Vagina (tissue), 2 donors: Measurements from ENCODE around the gene KISS1R. TPM values are rescaled to one million over a fixed set of nuclear protein-coding genes. Genes with fewer than 3 reads are reported as not detected.

Experiments used
- DNase-seq, 2 donors: peaks; one replicate each; pipeline ENCODE4 v3.0.0-alpha.2; 2017; ENCODE audit errors: extremely low spot score in 2 of 2
- H3K27ac ChIP-seq: fragments of 200-600 bp; sonication (generic); one replicate; pipeline ENCODE4 v1.5.1; 2019
- H3K27me3 ChIP-seq: fragments of 200-600 bp; sonication (generic); one replicate; pipeline ENCODE4 v1.5.1; 2019
- H3K36me3 ChIP-seq, 2 donors: fragments of 200-600 bp; sonication (generic); one replicate each; pipeline ENCODE4 v1.5.1; 2017 to 2019
- H3K4me1 ChIP-seq: fragments of 200-600 bp; sonication (generic); one replicate; pipeline ENCODE4 v1.5.1; 2019
- H3K4me3 ChIP-seq, 2 donors: fragments of 200-600 bp; sonication (generic); 1 replicate in 1 of 2; 2 replicates in 1 of 2; pipeline ENCODE4 v1.5.1; 2016 to 2019
- H3K9me3 ChIP-seq: fragments of 200-600 bp; sonication (generic); one replicate; pipeline ENCODE4 v1.5.1; 2019
- CTCF ChIP-seq, 3 experiments: fragments of 450-650 bp in 2 of 3; fragments of 200-600 bp in 1 of 3; sonication (generic) in 1 of 3; IDR thresholded peaks; one replicate each; pipeline ENCODE4 v1.5.1; 2017 to 2019; ENCODE audit warnings: antibody characterized with exemption in 3 of 3, mild to moderate bottlenecking in 2 of 3, moderate library complexity in 2 of 3
- POLR2A ChIP-seq, 2 donors: fragments of 450-650 bp; IDR thresholded peaks; one replicate each; pipeline ENCODE4 v1.6.1; 2017; ENCODE audit warnings: antibody characterized with exemption in 2 of 2, mild to moderate bottlenecking in 2 of 2, moderate library complexity in 2 of 2
- POLR2AphosphoS5 ChIP-seq, 2 donors: sonication (generic); formaldehyde crosslinking; IDR thresholded peaks; one replicate each; pipeline ENCODE4 v1.9.0; 2017; ENCODE audit warnings: antibody characterized with exemption in 2 of 2, mild to moderate bottlenecking in 2 of 2, low read depth in 1 of 2; ENCODE audit not compliant: insufficient read depth in 1 of 2
- intact Hi-C: fragments of 100-400 bp; cut with DNase I; formaldehyde crosslinking; loops from one replicate; pipeline ENCODE4 v1.15.1; 2023
- total RNA-seq: library from RNA; depleted of rRNA; stranded (reverse); fragments of >200 nt; gene quantifications from one replicate; pipeline ENCODE4 v1.2.3, GENCODE V29; 2016

Gene KISS1R
- not detected for total RNA-seq

- DNase-seq, result no peak
- intact Hi-C loops, result no loop called here
- Histone ChIP-seq H3K27me3 (peaks cover 25% of the 10 kb centered on the region), H3K36me3 (no peaks in the 10 kb centered on the region), H3K9me3 (no peaks in the 10 kb centered on the region), H3K4me1 (peaks cover 41% of the 10 kb centered on the region), H3K27ac (no peak within 1 kb of the TSS), H3K4me3 (peak within 1 kb of the TSS; percentile 31 to 46)
- TF ChIP-seq POLR2AphosphoS5 (IDR thresholded peaks at IDR 0.05; ENCODE audit: insufficient read depth in 1 of 2, low read depth in 1 of 2), result no peak
- no peak for TF ChIP-seq POLR2A (IDR thresholded peaks at IDR 0.05)
- TF ChIP-seq CTCF (IDR thresholded peaks at IDR 0.05), result peak in 1 of 3 experiments; percentile 29
Observed at GRCh38 chr19:917323-918151, at the start of gene KISS1R. KISS1R (plus strand) TSS chr19:917333; CDS start chr19:917503, 170 bp downstream.

- Histone ChIP-seq H3K4me1 (peaks cover 52% of the 10 kb centered on the region), H3K27ac (peak overlapping the region; percentile 87), H3K27me3 (no peaks in the 10 kb centered on the region), H3K36me3 (peaks cover 0 to 17% of the 10 kb centered on the region in 2 donors), H3K4me3 (no peak overlapping the region), H3K9me3 (no peaks in the 10 kb centered on the region)
- no peak for DNase-seq
- TF ChIP-seq POLR2A (IDR thresholded peaks at IDR 0.05) (no peak), POLR2AphosphoS5 (IDR thresholded peaks at IDR 0.05; ENCODE audit: insufficient read depth in 1 of 2, low read depth in 1 of 2) (peak in 1 of 2 donors; percentile 7)
- intact Hi-C loops, result loop anchor here (10.0 kb wide), 1 partner anchor 93 kb away; no protein-coding TSS in a partner anchor
Observed at GRCh38 chr19:867855-868457, 49.2 kb upstream of the KISS1R start.

- Histone ChIP-seq H3K4me1 (peaks cover 46% of the 10 kb centered on the region), H3K27me3 (no peaks in the 10 kb centered on the region), H3K4me3 (no peak overlapping the region), H3K36me3 (peaks cover 0 to 19% of the 10 kb centered on the region in 2 donors), H3K27ac (peak overlapping the region; percentile 87), H3K9me3 (no peaks in the 10 kb centered on the region)
- DNase-seq, result no peak
- intact Hi-C loops, result loop anchor here (10.0 kb wide), 1 partner anchor 94 kb away; no protein-coding TSS in a partner anchor
- TF ChIP-seq POLR2A (IDR thresholded peaks at IDR 0.05) (no peak), CTCF (IDR thresholded peaks at IDR 0.05) (no peak), POLR2AphosphoS5 (IDR thresholded peaks at IDR 0.05; ENCODE audit: insufficient read depth in 1 of 2, low read depth in 1 of 2) (peak in 1 of 2 donors; percentile 30)
Observed at GRCh38 chr19:868458-869244, 48.5 kb upstream of the KISS1R start.

GRCh38 chr19:869245-870177 lies 47.6 kb upstream of the KISS1R start:
- Histone ChIP-seq H3K4me1 (peaks cover 46% of the 10 kb centered on the region), H3K36me3 (peaks cover 0 to 22% of the 10 kb centered on the region in 2 donors), H3K27ac (peak overlapping the region; percentile 87), H3K4me3 (no peak overlapping the region), H3K27me3 (no peaks in the 10 kb centered on the region), H3K9me3 (no peaks in the 10 kb centered on the region)
- peak; percentile 72 to 81 for TF ChIP-seq POLR2AphosphoS5 (IDR thresholded peaks at IDR 0.05; ENCODE audit: insufficient read depth in 1 of 2, low read depth in 1 of 2)
- TF ChIP-seq POLR2A (IDR thresholded peaks at IDR 0.05), result no peak
- intact Hi-C loops, result loop anchor here (10.0 kb wide), 1 partner anchor 95 kb away; no protein-coding TSS in a partner anchor
- DNase-seq, result peak in 1 of 2 donors; percentile 97

- intact Hi-C loops, result no loop called here
- Histone ChIP-seq H3K27me3 (no peaks in the 10 kb centered on the region), H3K36me3 (peaks cover 0 to 26% of the 10 kb centered on the region in 2 donors), H3K4me3 (no peak overlapping the region), H3K4me1 (peaks cover 46% of the 10 kb centered on the region), H3K9me3 (no peaks in the 10 kb centered on the region), H3K27ac (peak overlapping the region; percentile 87)
- no peak for DNase-seq
- no peak for TF ChIP-seq POLR2AphosphoS5 (IDR thresholded peaks at IDR 0.05; ENCODE audit: insufficient read depth in 1 of 2, low read depth in 1 of 2)
- no peak for TF ChIP-seq CTCF (IDR thresholded peaks at IDR 0.05)
- TF ChIP-seq POLR2A (IDR thresholded peaks at IDR 0.05), result no peak
Observed at GRCh38 chr19:870314-870713, 46.8 kb upstream of the KISS1R start.
